ENCODE data around the gene CBLN3.

DNA sequence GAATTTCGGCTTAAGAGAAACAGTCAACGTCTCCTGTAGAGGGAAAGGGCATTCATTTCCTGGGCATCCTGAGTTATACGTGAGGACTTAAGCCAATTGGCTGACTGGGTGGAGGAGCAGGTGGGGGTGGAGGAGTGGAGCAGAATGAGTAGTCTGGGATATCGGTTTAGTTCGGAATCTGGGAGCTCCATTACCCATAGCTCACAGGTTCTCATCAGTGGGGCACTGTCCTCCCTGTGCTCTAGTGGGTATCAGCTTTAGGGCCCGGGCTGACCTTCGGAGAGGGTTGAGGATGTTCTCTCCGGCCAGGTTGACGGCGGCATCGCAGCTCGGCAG, 12.4 kb upstream of the CBLN3 start:
- TF ChIP-seq, protein P1, sequence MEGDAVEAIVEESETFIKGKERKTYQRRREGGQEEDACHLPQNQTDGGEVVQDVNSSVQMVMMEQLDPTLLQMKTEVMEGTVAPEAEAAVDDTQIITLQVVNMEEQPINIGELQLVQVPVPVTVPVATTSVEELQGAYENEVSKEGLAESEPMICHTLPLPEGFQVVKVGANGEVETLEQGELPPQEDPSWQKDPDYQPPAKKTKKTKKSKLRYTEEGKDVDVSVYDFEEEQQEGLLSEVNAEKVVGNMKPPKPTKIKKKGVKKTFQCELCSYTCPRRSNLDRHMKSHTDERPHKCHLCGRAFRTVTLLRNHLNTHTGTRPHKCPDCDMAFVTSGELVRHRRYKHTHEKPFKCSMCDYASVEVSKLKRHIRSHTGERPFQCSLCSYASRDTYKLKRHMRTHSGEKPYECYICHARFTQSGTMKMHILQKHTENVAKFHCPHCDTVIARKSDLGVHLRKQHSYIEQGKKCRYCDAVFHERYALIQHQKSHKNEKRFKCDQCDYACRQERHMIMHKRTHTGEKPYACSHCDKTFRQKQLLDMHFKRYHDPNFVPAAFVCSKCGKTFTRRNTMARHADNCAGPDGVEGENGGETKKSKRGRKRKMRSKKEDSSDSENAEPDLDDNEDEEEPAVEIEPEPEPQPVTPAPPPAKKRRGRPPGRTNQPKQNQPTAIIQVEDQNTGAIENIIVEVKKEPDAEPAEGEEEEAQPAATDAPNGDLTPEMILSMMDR (IDR thresholded peaks at IDR 0.05 in 2 of 3, conservative IDR thresholded peaks at IDR 0.05 in 1 of 3; ENCODE audit: borderline replicate concordance in 1 of 3, insufficient read depth in 1 of 3, low read depth in 2 of 3, low read length in 2 of 3) = no peak
- no peak for TF ChIP-seq SIN3A (IDR thresholded peaks at IDR 0.05; ENCODE audit: low read depth)
- TF ChIP-seq JUND (IDR thresholded peaks at IDR 0.05) = no peak
- TF ChIP-seq POLR2AphosphoS5 (IDR thresholded peaks at IDR 0.05; ENCODE audit: low read depth, low read length) = no peak
- TF ChIP-seq FOSL1 (IDR thresholded peaks at IDR 0.05; ENCODE audit: low read depth) = no peak
- TF ChIP-seq POLR2A (IDR thresholded peaks at IDR 0.05; ENCODE audit: borderline replicate concordance, extremely low read depth, insufficient read depth, insufficient read length) = no peak
- TF ChIP-seq EZH2 (IDR thresholded peaks at IDR 0.05) = no peak
- TF ChIP-seq, protein P2, sequence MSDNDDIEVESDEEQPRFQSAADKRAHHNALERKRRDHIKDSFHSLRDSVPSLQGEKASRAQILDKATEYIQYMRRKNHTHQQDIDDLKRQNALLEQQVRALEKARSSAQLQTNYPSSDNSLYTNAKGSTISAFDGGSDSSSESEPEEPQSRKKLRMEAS (IDR thresholded peaks at IDR 0.05) = no peak
- TF ChIP-seq, protein P3, sequence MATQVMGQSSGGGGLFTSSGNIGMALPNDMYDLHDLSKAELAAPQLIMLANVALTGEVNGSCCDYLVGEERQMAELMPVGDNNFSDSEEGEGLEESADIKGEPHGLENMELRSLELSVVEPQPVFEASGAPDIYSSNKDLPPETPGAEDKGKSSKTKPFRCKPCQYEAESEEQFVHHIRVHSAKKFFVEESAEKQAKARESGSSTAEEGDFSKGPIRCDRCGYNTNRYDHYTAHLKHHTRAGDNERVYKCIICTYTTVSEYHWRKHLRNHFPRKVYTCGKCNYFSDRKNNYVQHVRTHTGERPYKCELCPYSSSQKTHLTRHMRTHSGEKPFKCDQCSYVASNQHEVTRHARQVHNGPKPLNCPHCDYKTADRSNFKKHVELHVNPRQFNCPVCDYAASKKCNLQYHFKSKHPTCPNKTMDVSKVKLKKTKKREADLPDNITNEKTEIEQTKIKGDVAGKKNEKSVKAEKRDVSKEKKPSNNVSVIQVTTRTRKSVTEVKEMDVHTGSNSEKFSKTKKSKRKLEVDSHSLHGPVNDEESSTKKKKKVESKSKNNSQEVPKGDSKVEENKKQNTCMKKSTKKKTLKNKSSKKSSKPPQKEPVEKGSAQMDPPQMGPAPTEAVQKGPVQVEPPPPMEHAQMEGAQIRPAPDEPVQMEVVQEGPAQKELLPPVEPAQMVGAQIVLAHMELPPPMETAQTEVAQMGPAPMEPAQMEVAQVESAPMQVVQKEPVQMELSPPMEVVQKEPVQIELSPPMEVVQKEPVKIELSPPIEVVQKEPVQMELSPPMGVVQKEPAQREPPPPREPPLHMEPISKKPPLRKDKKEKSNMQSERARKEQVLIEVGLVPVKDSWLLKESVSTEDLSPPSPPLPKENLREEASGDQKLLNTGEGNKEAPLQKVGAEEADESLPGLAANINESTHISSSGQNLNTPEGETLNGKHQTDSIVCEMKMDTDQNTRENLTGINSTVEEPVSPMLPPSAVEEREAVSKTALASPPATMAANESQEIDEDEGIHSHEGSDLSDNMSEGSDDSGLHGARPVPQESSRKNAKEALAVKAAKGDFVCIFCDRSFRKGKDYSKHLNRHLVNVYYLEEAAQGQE (IDR thresholded peaks at IDR 0.05; ENCODE audit: low read depth) = no peak
- TF ChIP-seq, protein P4, sequence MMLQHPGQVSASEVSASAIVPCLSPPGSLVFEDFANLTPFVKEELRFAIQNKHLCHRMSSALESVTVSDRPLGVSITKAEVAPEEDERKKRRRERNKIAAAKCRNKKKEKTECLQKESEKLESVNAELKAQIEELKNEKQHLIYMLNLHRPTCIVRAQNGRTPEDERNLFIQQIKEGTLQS (IDR thresholded peaks at IDR 0.05) = no peak
- TF ChIP-seq, protein P5, sequence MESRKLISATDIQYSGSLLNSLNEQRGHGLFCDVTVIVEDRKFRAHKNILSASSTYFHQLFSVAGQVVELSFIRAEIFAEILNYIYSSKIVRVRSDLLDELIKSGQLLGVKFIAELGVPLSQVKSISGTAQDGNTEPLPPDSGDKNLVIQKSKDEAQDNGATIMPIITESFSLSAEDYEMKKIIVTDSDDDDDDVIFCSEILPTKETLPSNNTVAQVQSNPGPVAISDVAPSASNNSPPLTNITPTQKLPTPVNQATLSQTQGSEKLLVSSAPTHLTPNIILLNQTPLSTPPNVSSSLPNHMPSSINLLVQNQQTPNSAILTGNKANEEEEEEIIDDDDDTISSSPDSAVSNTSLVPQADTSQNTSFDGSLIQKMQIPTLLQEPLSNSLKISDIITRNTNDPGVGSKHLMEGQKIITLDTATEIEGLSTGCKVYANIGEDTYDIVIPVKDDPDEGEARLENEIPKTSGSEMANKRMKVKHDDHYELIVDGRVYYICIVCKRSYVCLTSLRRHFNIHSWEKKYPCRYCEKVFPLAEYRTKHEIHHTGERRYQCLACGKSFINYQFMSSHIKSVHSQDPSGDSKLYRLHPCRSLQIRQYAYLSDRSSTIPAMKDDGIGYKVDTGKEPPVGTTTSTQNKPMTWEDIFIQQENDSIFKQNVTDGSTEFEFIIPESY (IDR thresholded peaks at IDR 0.05; ENCODE audit: extremely low read depth, insufficient replicate concordance, low read length) = no peak
